Anterior cingulate cortex (tissue), 58 donors: ENCODE results near the gene CMSS1.

Experiments used
- DNase-seq, 58 donors: peaks; one replicate each; lab custom pipeline; 2025; lab: John Stamatoyannopoulos, UW

The CMSS1 gene

DNA sequence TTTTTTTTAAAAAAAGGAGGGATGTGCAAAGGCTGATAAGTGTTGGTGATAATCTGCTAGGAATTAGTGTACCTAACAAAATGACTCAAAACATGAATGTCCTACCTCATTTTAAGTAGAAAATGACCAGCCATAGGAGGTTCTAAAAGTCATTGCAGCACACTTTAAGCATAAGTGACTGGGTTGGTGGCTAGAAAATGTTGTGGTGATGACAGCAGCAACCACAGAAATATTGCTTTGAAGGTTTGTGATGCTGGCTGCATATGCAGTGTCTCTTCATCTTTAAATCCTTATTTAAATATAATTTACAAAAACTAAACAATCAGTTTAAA lies 55.2 kb downstream of the CMSS1 start:
- DNase-seq = no peak

DNA sequence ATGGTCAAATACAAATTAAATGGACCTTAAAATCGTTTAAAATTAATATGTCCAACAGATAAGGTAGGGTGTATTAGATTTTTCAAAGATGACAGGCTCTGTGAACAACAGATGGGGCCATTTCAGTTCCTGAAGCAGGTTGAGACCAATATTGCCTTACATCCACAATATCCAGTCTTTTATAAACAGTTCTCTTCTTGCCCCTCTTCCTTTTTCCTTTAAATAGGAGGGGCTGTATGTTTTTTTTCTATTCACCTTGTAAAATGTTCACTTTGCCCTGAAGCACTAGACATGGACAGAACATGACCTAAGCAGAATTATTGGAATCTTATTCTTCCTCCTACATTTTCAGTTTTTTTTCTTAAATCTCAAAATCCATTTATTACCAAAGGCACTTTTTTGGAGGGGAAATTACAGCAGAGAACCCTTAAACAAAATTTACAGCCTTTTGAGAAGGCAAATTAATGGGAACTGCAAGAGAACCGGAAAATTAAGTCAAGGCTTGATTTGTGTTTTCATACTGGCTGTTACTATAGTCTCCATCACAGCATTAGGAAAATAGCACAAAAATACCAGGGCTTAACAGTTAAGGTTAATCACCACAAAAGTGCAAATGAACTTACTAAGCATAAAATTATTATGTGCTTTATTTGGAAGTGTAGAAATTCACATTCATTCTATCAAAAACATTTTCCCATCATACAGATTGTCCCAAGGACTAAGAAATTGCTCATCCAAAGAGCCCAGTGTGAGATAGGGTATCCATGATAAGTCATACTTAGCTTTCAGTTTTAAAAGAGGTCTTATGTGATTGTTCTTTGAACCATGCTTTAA lies 55.8 kb downstream of the CMSS1 start:
- DNase-seq = no peak

DNA sequence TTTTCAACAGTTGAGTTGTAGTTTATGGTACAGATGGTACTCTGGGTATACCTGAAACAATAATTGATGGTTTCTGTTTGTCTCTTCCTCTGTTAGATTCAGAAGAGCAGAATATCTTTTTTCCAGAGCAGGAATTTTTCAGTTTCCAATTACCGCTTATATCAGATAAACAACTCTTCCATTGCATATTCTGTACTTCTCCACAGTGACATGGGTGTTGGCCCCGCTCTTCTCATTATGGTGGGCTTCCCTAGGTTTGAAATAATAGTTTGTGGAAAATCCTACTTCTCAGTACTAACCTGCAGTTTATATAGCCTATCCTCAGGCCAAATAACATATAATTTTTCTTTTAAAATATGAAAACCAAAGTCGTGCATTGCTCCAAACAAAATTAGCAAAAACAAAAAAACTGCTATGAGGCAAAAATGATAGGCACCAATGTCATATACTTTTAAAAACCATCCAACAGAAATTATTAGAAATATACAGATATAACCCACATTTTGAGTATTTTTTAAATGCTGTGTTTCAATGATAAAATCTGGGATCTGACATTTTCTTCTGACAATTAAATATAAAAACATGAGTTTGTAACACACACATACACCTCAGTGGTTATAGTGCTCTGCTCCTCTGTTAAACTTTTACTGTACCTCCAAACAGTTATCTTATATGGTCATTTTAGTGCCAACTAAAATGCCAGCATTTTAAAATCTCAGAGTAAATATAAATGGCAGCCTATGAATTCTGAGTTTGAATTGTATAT lies 56.8 kb downstream of the CMSS1 start:
- DNase-seq = no peak

DNA sequence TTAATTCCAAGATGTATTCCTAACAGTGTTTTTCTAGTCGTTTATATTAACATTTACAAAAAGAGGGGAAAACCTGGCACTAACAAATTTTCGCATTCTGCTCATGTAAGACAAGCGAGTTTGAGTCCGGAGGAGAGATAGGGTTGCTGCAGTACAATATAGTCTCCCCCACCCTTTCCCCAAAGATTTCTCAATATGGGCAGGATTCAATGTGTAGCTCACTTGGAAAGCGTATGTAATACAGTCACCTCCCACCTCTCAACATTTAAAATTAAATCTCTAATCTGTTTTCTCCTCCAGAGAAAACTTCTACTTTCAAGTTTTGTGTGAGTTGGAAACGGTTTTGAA lies 57.9 kb downstream of the CMSS1 start:
- no peak for DNase-seq

DNA sequence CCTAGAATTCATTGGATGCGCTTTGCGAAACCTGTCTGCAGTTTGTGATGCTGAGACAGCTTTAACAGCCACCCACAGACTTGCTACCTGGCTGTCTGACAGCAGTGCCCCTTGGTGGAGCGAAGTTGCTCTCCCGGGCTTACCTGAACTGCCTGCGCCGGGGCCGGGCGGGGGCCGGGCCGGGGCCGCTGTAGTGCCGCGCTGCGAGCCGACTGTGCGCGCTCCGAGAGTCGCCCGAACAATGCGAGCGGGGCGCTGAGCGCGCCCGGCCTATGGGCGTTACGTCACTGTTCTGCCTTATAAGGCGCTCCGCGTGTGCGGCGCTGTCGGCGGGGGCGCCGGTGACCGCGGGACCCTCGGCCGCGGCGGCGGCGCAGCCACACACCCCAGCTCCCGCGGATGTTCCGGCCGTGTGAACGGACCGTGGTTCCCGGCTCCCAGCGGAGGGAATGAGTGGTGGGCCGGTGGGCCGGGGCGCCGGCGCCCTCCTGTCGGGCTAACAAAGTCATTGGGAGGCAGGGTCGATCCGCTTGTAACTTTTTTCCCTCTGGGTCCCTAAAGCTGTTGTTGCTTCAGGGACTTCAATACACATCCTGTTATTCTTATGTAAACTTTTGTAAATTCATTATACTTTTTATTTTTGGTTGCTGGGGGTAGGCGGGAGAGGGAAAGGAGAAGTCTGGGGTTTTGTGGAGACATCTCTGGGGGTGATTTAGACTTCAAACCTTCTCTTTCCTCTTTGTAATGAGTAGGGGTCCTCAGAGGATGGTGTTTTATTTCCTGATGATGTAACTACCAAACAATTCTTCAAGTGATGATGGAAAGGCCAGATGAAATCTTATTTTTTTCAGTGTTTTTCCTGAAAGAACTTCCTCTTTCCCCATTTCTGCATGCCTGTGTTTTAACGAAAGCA lies 58.5 kb downstream of the CMSS1 start:
- DNase-seq = peak in 56 of 58 donors; percentile 1 to 76 (median 44)

DNA sequence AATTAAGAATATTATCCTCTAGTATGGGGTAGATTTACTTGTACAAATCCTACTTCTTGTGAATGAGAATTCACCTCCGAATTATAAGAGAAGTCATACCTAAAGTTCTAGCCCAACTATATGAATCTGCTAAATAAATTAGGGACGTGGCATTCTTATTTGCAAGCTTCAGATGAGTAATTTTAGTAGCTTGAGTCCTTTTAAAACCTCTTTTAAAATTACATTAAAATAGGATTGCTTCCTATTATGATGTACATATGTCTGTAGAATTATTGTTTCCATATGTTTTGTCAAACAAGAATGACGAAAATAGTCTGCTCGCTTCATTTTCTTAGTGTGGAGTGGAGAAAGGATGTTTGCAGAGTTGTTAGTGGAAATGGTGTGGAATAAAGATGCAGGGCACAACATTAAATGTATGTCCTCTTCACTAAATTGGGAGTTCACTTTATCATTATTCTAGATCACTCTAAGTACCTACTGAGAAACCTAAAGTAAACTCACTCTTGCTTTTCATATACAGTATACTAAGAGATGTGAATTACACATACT lies 59.4 kb downstream of the CMSS1 start:
- no peak for DNase-seq

GRCh38 chr3:99878005-99878404 lies 60.3 kb downstream of the CMSS1 start:
- no peak for DNase-seq

GRCh38 chr3:99879275-99879674 lies 61.6 kb downstream of the CMSS1 start:
- DNase-seq = no peak

DNA sequence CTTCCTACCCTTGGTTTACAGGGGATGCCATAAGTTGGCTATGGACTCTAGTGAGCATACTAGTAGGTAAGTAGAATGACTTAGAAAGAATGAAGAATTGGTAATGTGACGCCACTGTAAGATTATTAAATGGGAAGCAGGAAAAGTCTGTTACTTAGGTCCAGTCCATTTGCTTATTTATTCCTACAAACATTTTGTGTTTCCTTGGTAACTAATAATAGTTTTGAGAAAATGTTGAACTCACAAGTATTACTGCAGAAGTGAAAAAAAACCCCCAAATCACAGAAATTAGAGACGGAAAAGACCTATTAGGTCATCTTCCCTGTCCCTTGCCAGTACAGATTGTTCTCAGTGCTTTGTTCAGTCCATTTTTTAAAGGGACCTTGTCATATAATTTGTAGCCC lies 63.5 kb downstream of the CMSS1 start:
- DNase-seq = no peak

DNA sequence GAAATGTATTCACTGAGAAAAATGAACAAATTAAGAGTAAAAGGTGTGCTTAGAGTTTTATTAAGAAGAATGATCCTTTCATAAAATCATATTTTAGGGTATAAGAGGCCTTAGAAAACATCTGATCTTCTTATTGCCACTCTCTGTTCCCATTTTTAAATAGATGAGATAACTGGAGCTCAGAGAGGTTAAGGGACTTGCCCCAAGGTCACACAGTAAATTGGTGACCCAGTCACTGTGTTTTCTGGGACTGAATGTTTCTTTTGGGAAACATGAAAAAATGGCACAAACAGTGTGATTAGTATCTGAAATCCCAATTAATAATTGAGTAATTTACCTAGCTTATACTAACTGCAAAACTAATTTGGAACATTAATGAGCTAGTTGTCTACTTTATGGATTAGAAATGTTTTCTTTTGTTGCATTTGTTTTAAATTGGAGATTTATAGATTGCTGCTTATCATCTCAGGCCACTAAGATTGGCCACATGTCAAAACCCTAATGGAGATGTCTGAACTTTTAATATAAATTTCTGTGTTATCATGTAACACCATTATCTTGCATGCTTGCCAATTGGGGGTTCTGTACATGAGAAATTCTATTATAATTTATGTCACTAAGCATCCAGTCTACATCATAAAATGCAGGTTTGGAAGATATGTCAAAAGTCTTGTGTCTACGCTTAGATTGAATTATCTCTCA lies 64.9 kb downstream of the CMSS1 start:
- no peak for DNase-seq

- no peak for DNase-seq
Observed at GRCh38 chr3:99883138-99883461, 65.4 kb downstream of the CMSS1 start.

- DNase-seq = no peak
Observed at GRCh38 chr3:99883693-99884092, 66.0 kb downstream of the CMSS1 start.

DNA sequence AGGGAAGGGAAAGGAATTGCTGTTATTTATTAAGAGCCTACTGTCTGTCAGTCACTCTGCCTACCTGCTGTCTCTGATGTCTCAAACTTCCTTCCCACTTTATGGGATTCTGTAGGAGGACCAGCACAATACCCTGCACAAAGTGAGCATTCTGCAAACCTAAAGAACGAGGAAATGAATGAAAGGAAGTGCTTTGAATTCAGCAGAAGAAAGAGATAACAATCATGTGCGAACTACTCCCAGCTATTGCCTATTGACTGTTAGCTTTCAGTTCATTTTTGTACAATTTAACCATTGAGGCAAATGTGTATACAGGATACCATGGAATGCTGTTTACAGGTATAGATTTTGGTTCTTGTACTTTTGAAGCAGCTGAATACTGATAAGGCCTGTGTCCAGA lies 66.8 kb downstream of the CMSS1 start:
- DNase-seq = no peak

DNA sequence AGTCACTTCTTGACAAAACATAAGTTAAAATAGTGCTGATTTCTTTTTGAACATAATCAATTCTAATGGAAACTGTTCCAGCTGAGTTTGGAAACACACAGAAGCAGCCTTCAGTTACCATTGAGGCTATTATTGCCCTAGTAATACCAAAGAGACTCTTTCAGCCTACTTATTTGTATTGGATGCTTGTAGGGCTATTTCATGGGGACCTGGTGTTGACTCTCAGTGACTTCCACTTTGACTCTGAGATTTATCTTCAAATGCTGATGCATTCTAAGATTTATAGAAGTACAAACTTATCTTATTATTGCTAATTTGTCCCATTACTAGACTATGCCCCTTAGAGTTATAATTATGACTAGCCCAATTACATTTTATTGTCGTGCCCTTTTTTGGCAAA lies 67.4 kb downstream of the CMSS1 start:
- no peak for DNase-seq

DNA sequence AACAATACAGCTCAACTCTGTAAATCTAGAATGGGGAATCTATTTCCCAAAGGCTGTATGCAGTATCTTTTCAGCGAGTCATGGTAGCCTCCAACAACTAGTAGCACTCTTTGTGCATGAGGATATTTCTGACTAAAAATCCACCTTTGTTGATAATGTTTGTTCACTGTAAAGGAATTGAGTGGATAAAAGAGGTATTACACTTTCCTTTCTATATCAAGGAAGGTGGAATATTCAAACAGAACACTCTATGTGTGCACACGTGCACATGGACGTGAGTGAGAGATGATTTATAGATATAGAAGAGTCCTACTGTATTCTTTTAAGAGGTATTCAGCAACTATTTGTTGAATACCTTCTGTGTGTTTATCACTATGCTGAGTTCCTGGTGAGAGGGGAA lies 68.2 kb downstream of the CMSS1 start:
- DNase-seq = no peak

- DNase-seq = no peak
Observed at GRCh38 chr3:99891610-99892285, 74.1 kb downstream of the CMSS1 start.

DNA sequence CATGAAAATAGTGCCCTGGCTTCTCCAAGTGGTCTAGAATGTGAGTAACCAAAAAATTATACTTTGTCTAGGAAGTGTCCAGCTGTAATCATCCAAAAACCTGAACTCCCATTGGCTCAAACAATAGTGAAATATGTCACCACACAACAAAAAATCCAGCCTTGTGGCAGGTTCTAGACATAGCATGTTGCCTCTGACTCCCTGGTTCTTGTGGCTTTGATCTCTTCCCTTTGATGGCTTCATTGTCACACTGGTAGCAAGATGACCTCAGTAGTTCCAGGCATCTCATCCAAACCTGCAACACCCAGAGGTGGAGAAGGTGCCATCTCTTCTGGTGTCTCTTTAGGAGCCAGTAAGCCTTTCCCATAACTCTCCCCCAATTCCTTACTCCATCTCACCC lies 74.7 kb downstream of the CMSS1 start:
- no peak for DNase-seq

DNA sequence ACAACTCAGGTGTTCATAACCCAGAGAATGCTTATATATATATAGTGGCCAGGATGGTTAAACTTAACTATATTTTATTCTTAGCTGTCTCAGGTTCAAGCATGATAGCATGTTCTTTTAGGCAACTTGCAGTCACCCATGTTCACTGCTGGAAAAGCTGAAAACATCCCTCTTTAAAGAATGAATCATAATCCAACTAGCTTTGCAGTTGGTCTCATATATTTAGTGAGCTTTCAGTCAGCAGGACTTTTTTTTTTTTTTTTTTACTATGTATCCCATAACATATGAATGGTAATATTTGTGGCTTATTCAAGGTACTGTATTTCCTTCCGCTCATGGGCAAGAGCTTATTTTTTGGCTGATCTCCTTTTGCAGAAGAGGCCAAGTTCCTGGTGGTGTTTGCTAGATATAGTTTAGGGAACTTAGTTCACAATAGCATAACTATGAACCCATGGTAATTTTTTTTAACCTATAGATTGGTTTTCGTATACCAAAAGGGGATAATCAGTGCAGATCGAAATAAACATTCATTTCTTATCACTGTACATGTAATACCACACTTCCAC lies 77.6 kb downstream of the CMSS1 start:
- DNase-seq = no peak

- no peak for DNase-seq
Observed at GRCh38 chr3:99895703-99896441, 78.2 kb downstream of the CMSS1 start.
